ENCODE results near the gene TMEM167B.

TMEM167B gene

DNA sequence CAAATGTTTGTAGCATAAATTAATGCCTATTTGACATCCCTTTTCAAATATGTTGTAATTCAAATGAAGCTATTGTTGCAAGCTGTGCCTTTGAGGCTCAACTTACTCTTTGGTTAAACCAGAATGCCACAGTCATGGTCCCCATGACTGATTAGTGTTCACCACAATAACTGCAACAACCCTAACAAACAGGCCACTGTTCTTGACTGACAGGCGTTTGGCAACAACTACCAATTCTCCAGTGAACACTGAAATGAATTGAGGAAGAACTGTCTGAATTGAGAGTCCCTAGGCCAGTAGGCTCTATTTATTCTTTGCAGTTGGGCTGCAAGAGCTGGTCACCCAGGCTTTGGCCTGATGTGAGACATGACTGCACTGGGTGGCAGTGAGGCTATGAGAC, 6.6 kb upstream of the TMEM167B start:
- H3K36me3 ChIP-seq (ENCODE audit: insufficient read depth, low read length): no peaks in the 10 kb centered on the region
- no peaks in the 10 kb centered on the region for H3K9me3 ChIP-seq (ENCODE audit: insufficient read depth, low read depth, low read length)
- H3K4me3 ChIP-seq (ENCODE audit: low read length): no peak overlapping the region
- H3K27ac ChIP-seq (ENCODE audit: low read depth, low read length): peak overlapping the region; percentile 1; the same call in 1 of the 2 replicates
- H3K4me1 ChIP-seq (ENCODE audit: insufficient read depth, low read length): peaks cover 18% of the 10 kb centered on the region; the same call in 1 of the 2 replicates
- WGBS: 75% methylated on average over 1 of the region's 1 CpG
- no peaks in the 10 kb centered on the region for H3K27me3 ChIP-seq (ENCODE audit: insufficient read depth, low read length)
- no peak overlapping the region for H3K9ac ChIP-seq (ENCODE audit: low read depth, low read length)

DNA sequence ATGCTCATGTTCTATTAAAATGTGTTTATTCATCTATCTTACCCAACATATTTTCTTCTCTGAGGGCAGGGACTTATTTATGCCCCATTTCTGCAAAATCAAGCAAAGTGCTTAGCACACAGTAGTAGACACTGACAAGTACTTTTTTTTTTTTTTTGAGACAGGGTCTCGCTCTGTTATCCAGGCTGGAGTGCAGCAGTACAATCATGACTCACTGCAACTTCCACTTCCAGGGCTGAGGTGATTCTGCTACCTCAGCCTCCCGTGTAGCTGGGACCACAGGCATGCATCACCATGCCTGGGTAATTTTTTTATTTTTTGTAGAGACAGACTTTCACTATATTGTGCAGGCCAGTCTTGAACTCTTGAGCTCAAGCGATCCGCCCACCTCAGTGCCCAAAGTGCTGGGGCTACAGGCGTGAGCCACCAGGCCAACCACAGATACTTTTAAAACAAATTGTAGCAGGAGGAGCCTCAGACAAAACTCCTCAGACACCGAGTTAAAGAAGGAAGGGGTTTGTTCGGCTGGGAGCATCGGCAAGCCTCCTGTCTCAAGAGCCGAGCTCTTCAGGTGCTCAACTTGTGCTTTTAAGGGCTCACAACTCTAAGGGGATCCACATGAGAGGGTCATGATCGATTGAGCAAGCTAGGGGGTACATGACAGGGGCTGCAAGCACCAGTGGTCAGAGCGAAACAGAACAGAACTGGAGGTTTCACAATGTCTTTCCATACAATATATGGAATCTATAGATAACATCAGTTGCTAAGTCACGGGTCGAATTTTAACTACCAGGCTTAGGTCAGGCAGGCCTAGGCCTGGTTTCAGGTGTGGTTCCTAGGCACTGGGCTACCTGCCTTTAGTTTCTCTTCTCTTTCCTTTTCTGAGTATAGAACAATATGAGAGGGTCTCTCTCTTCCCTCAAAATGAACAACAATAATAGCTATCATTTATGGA, 5.7 kb upstream of the TMEM167B start:
- Histone ChIP-seq H3K4me1 (ENCODE audit: insufficient read depth, low read length) (peaks cover 18% of the 10 kb centered on the region; the same call in 1 of the 2 replicates), H3K27ac (ENCODE audit: low read depth, low read length) (no peak overlapping the region), H3K27me3 (ENCODE audit: insufficient read depth, low read length) (no peaks in the 10 kb centered on the region), H3K9ac (ENCODE audit: low read depth, low read length) (no peak overlapping the region), H3K36me3 (ENCODE audit: insufficient read depth, low read length) (no peaks in the 10 kb centered on the region), H3K9me3 (ENCODE audit: insufficient read depth, low read depth, low read length) (no peaks in the 10 kb centered on the region), H3K4me3 (ENCODE audit: low read length) (no peak overlapping the region)
- WGBS: 90% methylated on average over 13 of the region's 13 CpGs

DNA sequence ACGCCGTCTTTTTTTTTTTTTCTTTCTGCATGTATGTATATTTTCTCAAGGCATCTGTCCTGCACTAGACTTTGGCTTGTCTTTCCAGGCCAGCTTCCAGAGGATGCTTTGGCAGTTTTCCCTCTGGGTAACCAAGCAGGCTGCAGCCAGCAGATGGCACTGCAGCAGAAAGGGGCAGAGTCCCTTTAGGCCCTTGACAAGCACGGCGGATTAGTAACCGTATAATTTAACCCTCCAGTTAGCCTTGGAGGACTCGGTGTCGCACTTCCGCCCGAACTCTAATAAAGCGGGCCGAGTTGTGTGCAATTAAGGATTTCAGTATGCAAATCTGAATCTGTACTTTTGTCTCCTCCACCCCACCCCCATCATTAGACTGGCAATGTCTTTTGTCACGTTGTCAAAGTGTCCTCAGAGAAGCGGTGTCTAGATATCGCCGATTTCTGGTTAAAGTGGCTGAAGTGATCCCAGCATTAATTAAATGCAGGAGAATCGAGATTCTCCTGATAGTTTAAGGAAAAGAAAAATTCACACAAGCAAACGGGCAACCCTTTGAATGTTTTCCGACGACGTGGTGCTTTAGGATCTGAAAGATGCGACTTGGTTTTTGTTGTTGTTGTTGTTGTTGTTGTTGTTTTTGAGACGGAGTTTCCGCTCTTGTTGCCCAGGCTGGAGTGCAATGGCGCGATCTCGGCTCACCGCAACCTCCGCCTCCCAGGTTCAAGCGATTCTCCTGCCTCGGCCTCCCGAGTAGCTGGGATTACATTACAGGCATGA, 1.1 kb upstream of the TMEM167B start:
- H3K4me3 ChIP-seq (ENCODE audit: low read length): no peak overlapping the region; the same call in 1 of the 2 replicates
- no peak overlapping the region for H3K9ac ChIP-seq (ENCODE audit: low read depth, low read length)

DNA sequence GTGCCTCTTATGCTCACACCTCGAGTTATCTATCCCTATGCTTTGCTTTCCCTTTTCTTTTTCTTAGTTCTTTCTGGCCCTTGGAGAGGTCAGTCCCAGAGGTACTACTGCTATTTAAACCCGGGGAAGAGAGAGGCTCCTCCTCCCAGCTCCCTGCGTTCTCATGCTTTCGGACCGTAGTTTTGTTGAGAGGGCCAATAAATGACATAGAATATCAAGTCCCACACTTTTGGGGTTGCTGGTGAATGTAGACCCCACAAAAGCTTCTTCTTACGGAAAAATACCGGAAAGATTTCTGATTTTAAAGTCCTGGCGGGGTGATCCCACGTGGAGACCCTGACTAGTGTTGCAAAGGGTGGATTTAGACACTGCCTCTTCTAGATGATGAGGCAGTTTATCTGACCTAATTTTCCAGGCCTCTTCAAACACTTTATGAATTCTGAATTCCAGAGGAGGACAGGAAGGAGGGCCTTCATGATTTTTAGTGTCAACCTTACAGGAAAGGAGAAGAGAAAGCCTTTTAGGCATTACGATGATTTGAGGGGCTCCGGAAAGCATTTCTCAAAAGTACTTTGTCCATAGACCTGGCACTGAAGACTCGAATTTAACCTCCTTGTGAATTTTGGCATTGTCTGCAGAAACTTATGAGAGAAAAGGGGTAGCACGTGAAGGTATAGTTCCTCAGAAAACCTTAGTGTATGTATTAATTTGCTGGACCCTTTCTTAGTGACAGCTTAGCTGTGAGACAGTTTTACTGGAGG, 694 bp downstream of the TMEM167B start:
- Histone ChIP-seq H3K9me3 (ENCODE audit: insufficient read depth, low read depth, low read length) (no peaks in the 10 kb centered on the region), H3K36me3 (ENCODE audit: insufficient read depth, low read length) (peaks cover 12% of the 10 kb centered on the region), H3K27ac (ENCODE audit: low read depth, low read length) (peak overlapping the region; percentile 79), H3K4me3 (ENCODE audit: low read length) (peak overlapping the region; percentile 81), H3K27me3 (ENCODE audit: insufficient read depth, low read length) (no peaks in the 10 kb centered on the region), H3K9ac (ENCODE audit: low read depth, low read length) (peak overlapping the region; percentile 74), H3K4me1 (ENCODE audit: insufficient read depth, low read length) (peaks cover 7% of the 10 kb centered on the region; the same call in 1 of the 2 replicates)
- 5% methylated on average over 13 of the region's 13 CpGs for WGBS

More for the DNA sequence above, 1.1 kb upstream of the TMEM167B start:
- Histone ChIP-seq H3K36me3 (ENCODE audit: insufficient read depth, low read length) (peaks cover 3% of the 10 kb centered on the region), H3K27me3 (ENCODE audit: insufficient read depth, low read length) (no peaks in the 10 kb centered on the region), H3K4me1 (ENCODE audit: insufficient read depth, low read length) (peaks cover 7% of the 10 kb centered on the region; the same call in 1 of the 2 replicates), H3K9me3 (ENCODE audit: insufficient read depth, low read depth, low read length) (no peaks in the 10 kb centered on the region), H3K27ac (ENCODE audit: low read depth, low read length) (no peak overlapping the region)
- WGBS: 88% methylated on average over 31 of the region's 31 CpGs

DNA sequence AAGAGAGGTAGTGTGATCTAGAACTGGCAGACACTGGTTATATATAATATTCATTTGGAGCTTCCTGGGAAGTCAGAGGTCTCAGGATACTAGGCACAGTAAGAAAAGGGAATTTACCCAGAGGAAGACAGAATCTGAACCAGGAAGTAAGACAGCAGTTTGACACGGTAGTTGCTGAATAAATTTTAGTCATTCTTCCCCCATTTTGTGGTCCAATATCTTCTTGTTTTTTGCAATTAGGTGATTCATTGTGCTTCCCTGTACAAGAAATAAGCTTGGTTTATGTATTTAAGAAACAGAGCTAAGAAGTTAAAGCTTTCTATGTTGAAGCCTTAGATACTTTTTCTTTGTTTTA, 1.3 kb downstream of the TMEM167B start:
- Histone ChIP-seq H3K4me1 (ENCODE audit: insufficient read depth, low read length) (peaks cover 7% of the 10 kb centered on the region; the same call in 1 of the 2 replicates), H3K27ac (ENCODE audit: low read depth, low read length) (no peak overlapping the region; the same call in 1 of the 2 replicates), H3K27me3 (ENCODE audit: insufficient read depth, low read length) (no peaks in the 10 kb centered on the region), H3K4me3 (ENCODE audit: low read length) (peak overlapping the region; percentile 81), H3K9ac (ENCODE audit: low read depth, low read length) (peak overlapping the region; percentile 74; the same call in 1 of the 2 replicates), H3K9me3 (ENCODE audit: insufficient read depth, low read depth, low read length) (no peaks in the 10 kb centered on the region), H3K36me3 (ENCODE audit: insufficient read depth, low read length) (peaks cover 17% of the 10 kb centered on the region)
- WGBS: 93% methylated on average over 1 of the region's 1 CpG

DNA sequence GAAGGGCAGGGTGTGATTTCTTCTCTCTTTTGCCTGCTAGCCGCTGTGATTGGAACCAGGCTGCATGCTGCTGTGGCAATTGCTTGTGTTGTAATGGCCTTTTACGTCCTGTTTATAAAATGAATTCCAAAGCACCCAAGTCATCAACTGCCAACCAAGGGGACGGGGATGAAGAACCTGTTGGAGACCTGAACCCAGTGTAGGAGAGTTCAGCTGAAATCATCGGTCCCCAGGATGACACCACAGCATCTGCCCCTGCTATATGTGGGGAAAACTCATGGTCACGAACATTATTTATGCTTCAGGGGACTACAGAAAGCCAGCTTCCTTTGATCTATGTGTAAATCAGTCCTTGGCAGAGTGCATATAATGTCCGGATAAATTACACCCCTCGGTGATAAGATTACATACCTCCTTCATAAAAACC, 3.8 kb downstream of the TMEM167B start:
- peaks cover 7% of the 10 kb centered on the region; the same call in 1 of the 2 replicates for H3K4me1 ChIP-seq (ENCODE audit: insufficient read depth, low read length)
- no peaks in the 10 kb centered on the region for H3K27me3 ChIP-seq (ENCODE audit: insufficient read depth, low read length)
- H3K36me3 ChIP-seq (ENCODE audit: insufficient read depth, low read length): peaks cover 17% of the 10 kb centered on the region
- H3K4me3 ChIP-seq (ENCODE audit: low read length): no peak overlapping the region
- H3K9me3 ChIP-seq (ENCODE audit: insufficient read depth, low read depth, low read length): no peaks in the 10 kb centered on the region
- no peak overlapping the region for H3K27ac ChIP-seq (ENCODE audit: low read depth, low read length)
- 96% methylated on average over 5 of the region's 7 CpGs for WGBS
- no peak overlapping the region for H3K9ac ChIP-seq (ENCODE audit: low read depth, low read length)

DNA sequence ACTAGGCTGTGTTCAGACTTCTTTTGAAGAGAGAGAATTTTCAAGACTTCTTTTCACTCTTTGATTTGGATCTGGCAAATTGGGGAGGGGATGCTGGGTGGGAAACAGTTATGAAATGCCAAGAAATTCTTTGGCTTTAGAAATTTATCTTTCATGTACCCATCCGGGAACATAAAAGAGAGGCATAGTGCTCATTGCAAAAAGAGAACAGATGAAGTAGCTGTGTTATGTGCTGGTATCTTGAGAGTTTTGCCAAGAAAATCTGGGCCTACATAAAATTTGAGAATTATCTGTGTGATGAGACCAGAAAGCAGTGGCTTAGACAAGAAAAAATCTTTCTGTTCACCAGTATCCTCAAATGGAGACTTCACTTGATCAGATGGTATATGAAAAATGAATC, 4.3 kb downstream of the TMEM167B start:
- WGBS: 90% methylated on average over 1 of the region's 1 CpG
- Histone ChIP-seq H3K4me1 (ENCODE audit: insufficient read depth, low read length) (peaks cover 7% of the 10 kb centered on the region; the same call in 1 of the 2 replicates), H3K9ac (ENCODE audit: low read depth, low read length) (no peak overlapping the region), H3K27ac (ENCODE audit: low read depth, low read length) (no peak overlapping the region), H3K27me3 (ENCODE audit: insufficient read depth, low read length) (no peaks in the 10 kb centered on the region), H3K36me3 (ENCODE audit: insufficient read depth, low read length) (peaks cover 17% of the 10 kb centered on the region), H3K4me3 (ENCODE audit: low read length) (no peak overlapping the region), H3K9me3 (ENCODE audit: insufficient read depth, low read depth, low read length) (no peaks in the 10 kb centered on the region)

DNA sequence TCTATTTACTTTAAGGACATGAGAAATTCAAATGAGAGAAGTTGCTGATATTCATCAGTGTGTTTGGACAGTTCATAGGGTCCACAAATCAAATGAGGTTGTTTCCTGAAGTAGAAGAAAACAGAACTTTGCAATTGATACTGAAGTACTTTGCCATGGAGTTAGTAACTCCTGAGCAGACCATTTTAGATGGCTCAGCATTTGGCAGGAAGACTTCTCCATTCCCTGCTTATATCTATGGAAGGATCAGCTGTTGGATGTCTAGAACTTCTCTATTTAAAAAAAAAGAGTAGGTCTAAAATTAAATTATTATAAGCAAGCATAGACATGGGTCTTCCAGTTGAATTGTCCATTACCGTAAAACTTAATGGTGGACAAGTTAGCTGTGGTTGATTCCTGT, 5.1 kb downstream of the TMEM167B start:
- Histone ChIP-seq H3K9ac (ENCODE audit: low read depth, low read length) (no peak overlapping the region), H3K4me3 (ENCODE audit: low read length) (no peak overlapping the region), H3K36me3 (ENCODE audit: insufficient read depth, low read length) (peaks cover 17% of the 10 kb centered on the region), H3K27ac (ENCODE audit: low read depth, low read length) (no peak overlapping the region), H3K9me3 (ENCODE audit: insufficient read depth, low read depth, low read length) (no peaks in the 10 kb centered on the region), H3K27me3 (ENCODE audit: insufficient read depth, low read length) (no peaks in the 10 kb centered on the region), H3K4me1 (ENCODE audit: insufficient read depth, low read length) (peaks cover 7% of the 10 kb centered on the region; the same call in 1 of the 2 replicates)
- 93% methylated on average over 1 of the region's 1 CpG for WGBS

DNA sequence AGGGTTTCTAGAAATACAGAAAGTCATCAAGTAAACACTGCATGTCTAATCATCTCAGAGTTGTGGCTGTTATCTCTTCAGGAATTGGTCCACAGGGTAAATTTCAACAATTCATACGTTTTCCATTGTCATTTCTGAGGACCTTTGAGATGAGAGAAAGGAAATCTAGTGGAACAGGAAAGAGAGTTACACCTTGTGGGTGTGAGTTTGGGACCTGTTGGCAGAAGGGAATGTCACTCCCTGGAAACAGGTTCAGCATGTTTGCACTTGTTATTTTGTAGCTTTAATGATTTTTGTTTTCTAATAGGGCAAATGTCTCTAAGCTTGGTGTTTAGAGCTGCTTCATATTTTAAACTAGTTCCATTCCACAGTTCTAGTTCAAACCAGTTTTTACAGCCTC, 5.6 kb downstream of the TMEM167B start:
- no peak overlapping the region for H3K27ac ChIP-seq (ENCODE audit: low read depth, low read length)
- H3K27me3 ChIP-seq (ENCODE audit: insufficient read depth, low read length): no peaks in the 10 kb centered on the region
- H3K9ac ChIP-seq (ENCODE audit: low read depth, low read length): no peak overlapping the region
- H3K9me3 ChIP-seq (ENCODE audit: insufficient read depth, low read depth, low read length): no peaks in the 10 kb centered on the region
- H3K4me1 ChIP-seq (ENCODE audit: insufficient read depth, low read length): peaks cover 7% of the 10 kb centered on the region; the same call in 1 of the 2 replicates
- no peak overlapping the region for H3K4me3 ChIP-seq (ENCODE audit: low read length)
- H3K36me3 ChIP-seq (ENCODE audit: insufficient read depth, low read length): peaks cover 17% of the 10 kb centered on the region
- WGBS: 92% methylated on average over 1 of the region's 1 CpG

DNA sequence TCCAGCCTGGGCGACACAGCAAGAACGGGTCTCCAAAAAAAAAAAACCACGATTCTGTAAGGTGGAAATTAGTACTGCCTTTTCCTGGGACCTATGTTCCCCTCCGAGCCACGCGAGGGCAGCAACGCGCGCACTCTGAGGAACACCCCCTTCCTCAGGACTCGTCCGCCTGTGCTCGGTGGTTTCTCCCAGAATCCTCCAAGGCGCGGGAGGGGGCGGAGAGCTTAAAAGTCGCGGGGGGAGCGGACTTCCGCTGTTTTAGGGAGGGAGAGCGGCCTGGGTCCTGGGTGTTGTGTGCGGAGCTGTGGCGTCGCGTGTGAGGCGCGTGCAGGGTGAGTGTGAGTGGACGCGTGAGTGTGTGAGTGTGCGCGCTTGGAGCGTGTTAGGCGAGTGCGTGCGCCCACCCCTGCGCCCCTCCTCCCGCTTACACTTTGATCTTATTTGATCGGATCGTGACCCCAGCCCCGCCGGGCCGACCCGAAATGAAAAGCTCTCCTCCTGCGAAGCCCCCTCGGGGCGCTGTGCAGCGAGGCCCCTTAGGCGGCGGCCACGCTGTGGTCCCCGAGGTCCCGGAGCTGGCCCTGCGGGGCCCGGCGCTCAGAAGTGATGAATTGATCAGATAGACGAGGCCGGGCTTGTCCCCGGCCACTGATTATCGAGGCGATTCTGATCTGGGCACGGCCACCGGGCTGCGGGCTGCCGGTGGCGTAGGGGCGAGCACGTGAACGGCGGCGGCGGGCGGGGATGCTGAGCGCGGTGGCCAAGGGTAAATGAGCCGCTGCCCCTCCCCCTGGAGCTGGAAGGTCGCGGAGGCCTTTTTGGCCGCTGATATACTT, 9.6 kb downstream of the TMEM167B start:
- Histone ChIP-seq H3K27ac (ENCODE audit: low read depth, low read length) (peak overlapping the region; percentile 93), H3K4me3 (ENCODE audit: low read length) (peak overlapping the region; percentile 83), H3K27me3 (ENCODE audit: insufficient read depth, low read length) (no peaks in the 10 kb centered on the region), H3K9me3 (ENCODE audit: insufficient read depth, low read depth, low read length) (no peaks in the 10 kb centered on the region), H3K4me1 (ENCODE audit: insufficient read depth, low read length) (no peaks in the 10 kb centered on the region), H3K9ac (ENCODE audit: low read depth, low read length) (peak overlapping the region; percentile 96), H3K36me3 (ENCODE audit: insufficient read depth, low read length) (peaks cover 13% of the 10 kb centered on the region)
- under 1% methylated on average over 77 of the region's 77 CpGs for WGBS

All from HUES64 (cell line).